ENCODE data around the gene MYRIP. TPM values are rescaled to one million over a fixed set of nuclear protein-coding genes. Genes with fewer than 3 reads are reported as not detected.

Gene MYRIP
- total and polyA plus RNA-seq, 12 donors: 0.24 to 4.8 (median 1.4) TPM

DNA sequence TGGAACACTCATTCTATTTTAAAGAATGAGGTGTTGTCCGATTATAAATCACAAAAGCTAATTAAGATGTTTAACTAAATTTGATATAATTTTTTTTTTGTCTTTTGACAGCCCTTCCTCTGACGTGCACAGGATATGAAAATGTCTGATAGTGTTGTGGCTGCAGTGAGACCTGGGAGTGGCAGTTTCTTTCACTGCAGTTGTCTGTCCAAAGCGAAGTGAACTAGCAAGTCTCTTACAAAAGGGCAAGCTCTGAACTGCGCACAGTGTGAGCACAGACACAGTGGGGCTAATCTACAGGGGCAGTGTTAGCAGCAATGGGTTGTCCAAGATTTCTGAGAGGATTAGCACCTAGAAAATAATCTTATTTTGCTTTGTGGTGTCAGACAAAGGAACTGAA is 29.1 kb upstream of the MYRIP start:
- DNase-seq: no peak
- intact Hi-C loops (cut with DNase I): no loop called here
- H3K36me3 ChIP-seq (replicated peaks in 1 of 2): no peaks in the 10 kb centered on the region
- 59 to 67% (median 60%) methylated on average over 4 of the region's 4 CpGs for WGBS, 4 donors
- H3K27me3 ChIP-seq: no peaks in the 10 kb centered on the region
- TF ChIP-seq POLR2A (IDR thresholded peaks at IDR 0.05): no peak
- TF ChIP-seq, protein P1, sequence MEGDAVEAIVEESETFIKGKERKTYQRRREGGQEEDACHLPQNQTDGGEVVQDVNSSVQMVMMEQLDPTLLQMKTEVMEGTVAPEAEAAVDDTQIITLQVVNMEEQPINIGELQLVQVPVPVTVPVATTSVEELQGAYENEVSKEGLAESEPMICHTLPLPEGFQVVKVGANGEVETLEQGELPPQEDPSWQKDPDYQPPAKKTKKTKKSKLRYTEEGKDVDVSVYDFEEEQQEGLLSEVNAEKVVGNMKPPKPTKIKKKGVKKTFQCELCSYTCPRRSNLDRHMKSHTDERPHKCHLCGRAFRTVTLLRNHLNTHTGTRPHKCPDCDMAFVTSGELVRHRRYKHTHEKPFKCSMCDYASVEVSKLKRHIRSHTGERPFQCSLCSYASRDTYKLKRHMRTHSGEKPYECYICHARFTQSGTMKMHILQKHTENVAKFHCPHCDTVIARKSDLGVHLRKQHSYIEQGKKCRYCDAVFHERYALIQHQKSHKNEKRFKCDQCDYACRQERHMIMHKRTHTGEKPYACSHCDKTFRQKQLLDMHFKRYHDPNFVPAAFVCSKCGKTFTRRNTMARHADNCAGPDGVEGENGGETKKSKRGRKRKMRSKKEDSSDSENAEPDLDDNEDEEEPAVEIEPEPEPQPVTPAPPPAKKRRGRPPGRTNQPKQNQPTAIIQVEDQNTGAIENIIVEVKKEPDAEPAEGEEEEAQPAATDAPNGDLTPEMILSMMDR (IDR thresholded peaks at IDR 0.05): no peak
- no peaks in the 10 kb centered on the region for H3K4me1 ChIP-seq (replicated peaks in 1 of 2)
- H3K9me3 ChIP-seq (replicated peaks in 1 of 3): no peaks in the 10 kb centered on the region
- no peak overlapping the region for H3K27ac ChIP-seq
- no peak overlapping the region for H3K4me3 ChIP-seq

DNA sequence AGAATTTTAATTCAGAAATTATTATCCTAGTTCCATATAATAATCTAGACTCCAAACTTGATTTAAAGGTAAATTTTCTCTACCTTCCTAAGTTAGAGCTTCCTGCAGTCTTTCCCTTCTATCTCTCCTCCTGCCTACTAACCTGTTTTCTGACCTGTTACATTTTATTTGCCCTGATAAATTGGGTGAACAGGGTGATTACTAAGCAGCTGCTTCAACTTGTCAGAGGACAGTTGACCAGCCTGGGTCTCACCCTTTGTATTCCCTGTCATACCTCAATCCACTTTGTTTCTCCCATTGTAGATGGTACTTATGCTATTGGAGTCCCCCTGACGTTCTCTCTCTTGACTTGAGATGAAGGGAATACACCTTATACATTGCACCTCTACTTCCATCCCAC is 28.4 kb upstream of the MYRIP start:
- WGBS, 4 donors: 60 to 84% (median 81%) methylated on average over 1 of the region's 1 CpG
- H3K27ac ChIP-seq: no peak overlapping the region

DNA sequence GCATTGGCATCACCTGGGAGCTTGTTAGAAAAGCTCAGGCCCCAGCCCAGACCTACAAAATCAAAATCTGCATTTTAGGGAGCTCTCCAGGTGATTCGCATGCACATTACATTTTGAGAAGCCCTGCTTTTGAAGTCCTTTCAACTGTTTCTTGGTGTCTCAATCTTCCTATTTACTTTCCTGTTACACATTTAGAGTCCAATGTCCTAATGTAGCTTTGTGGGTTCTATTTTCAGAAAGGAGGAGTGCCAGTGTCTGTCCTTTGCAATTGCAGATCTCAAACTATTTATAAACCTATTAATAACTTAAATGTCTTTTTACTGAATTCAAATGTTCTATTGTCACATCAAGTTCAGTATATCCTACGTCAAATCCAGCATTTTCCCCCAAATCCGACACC is 27.8 kb upstream of the MYRIP start:
- intact Hi-C loops (cut with DNase I): no loop called here
- no peaks in the 10 kb centered on the region for H3K4me1 ChIP-seq (replicated peaks in 1 of 2)

More for the DNA sequence above, 28.4 kb upstream of the MYRIP start:
- H3K4me1 ChIP-seq (replicated peaks in 1 of 2): no peaks in the 10 kb centered on the region
- DNase-seq: no peak
- no peak overlapping the region for H3K4me3 ChIP-seq
- TF ChIP-seq, protein P1 (IDR thresholded peaks at IDR 0.05): no peak
- no peak for TF ChIP-seq POLR2A (IDR thresholded peaks at IDR 0.05)
- no peaks in the 10 kb centered on the region for H3K27me3 ChIP-seq
- intact Hi-C loops (cut with DNase I): no loop called here
- H3K9me3 ChIP-seq (replicated peaks in 1 of 3): no peaks in the 10 kb centered on the region
- H3K36me3 ChIP-seq (replicated peaks in 1 of 2): no peaks in the 10 kb centered on the region

DNA sequence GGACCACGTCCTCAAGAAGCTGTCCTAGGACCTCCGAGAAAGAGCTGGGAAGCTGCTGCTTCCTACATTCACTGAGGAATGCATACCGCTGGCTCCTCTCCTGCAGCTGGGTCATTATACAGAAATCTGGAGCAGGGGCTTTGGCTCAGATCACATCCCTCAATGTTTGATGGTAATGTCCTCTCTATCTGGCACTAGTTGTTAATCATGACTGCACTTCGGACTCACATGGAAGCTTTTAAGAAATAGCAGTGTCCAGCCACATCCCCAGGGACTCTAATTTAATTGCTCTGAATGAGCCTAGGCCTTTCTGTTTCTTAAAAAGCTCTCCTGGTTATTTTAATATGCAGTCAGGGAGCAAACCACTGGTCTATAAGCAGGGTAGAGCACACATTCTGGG is 25.7 kb upstream of the MYRIP start:
- H3K4me1 ChIP-seq (replicated peaks in 1 of 2): no peaks in the 10 kb centered on the region
- TF ChIP-seq, protein P1 (IDR thresholded peaks at IDR 0.05): no peak
- TF ChIP-seq POLR2A (IDR thresholded peaks at IDR 0.05): no peak
- DNase-seq: no peak
- 60 to 77% (median 69%) methylated on average over 4 of the region's 4 CpGs for WGBS, 4 donors
- no peak overlapping the region for H3K27ac ChIP-seq
- intact Hi-C loops (cut with DNase I): no loop called here
- no peaks in the 10 kb centered on the region for H3K36me3 ChIP-seq (replicated peaks in 1 of 2)
- H3K27me3 ChIP-seq: no peaks in the 10 kb centered on the region
- H3K4me3 ChIP-seq: no peak overlapping the region
- no peaks in the 10 kb centered on the region for H3K9me3 ChIP-seq (replicated peaks in 1 of 3)

More for the DNA sequence above, 27.8 kb upstream of the MYRIP start:
- H3K27ac ChIP-seq: no peak overlapping the region
- H3K4me3 ChIP-seq: no peak overlapping the region
- no peaks in the 10 kb centered on the region for H3K36me3 ChIP-seq (replicated peaks in 1 of 2)
- no peaks in the 10 kb centered on the region for H3K9me3 ChIP-seq (replicated peaks in 1 of 3)
- TF ChIP-seq, protein P1 (IDR thresholded peaks at IDR 0.05): no peak
- no peak for TF ChIP-seq POLR2A (IDR thresholded peaks at IDR 0.05)
- WGBS, 4 donors: 41 to 89% (median 49%) methylated on average over 3 of the region's 3 CpGs
- DNase-seq: no peak
- H3K27me3 ChIP-seq: no peaks in the 10 kb centered on the region

Measured in adrenal gland (tissue), 12 donors.